GM19351 (cell line): ENCODE measurements around the gene HYI.

ENCODE experiments used
- ATAC-seq: cut with Tn5 transposase; IDR thresholded peaks from one replicate; pipeline ENCODE4 v1.9.1; 2021; ENCODE audit warnings: mild to moderate bottlenecking, moderate library complexity; ENCODE audit not compliant: unreplicated experiment

HYI gene

DNA sequence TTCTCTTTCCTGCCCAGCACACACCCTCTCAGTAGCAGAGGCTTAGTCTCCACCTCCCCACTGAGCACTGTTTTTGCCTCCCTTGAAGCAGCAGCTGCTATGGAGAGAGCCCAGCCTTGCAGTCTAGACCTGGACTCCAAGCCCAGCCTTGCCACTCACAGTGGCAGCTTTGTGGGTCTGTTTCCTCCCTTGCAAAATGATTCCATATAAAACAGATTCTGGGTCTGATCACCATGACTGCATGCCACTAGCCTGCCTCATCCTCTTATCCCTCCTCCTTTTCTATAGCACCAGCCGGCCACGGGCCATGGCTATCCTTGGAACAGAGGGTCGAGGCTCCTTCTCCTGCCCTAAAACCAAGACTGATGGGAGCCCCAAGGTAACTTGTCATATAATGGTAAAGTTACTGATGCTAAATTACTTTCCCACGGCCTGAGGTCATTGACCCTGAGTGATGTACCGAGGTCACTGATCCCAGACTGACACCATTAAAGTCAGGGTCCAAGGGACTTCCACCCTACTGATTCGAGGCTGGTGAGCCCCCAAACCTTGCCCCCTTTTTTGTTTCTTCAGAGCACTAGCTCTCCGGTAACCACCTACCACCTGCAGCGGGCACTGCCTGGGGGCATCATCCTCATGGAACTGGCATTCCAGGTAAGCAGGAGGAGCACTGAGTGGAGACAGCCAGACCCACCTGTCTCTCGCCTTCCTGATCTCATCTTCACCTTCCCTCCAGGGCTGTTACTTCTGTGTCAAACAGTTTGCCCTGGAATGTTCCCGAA, 7.9 kb downstream of the HYI start:
- ATAC-seq = no peak

DNA sequence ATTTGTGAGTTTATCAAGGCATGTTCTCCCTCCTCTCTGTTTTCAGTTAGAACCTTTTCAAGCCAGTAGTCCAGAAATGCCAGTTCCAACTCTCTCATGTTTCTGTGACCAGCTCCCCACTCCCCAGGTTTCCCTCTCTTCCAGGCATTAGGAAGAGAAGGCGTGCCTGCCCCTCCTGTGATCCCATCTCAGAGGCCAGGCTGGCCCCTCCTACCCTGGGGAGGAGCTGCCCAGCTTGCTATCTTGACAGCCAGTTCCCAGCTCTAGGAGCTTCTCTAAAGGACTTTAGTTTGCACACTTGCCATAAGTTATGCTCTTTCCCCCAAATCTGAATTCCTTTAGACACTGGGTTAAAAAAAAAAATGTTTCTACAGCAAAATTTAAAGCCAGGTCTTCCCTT, 8.9 kb downstream of the HYI start:
- no peak for ATAC-seq

DNA sequence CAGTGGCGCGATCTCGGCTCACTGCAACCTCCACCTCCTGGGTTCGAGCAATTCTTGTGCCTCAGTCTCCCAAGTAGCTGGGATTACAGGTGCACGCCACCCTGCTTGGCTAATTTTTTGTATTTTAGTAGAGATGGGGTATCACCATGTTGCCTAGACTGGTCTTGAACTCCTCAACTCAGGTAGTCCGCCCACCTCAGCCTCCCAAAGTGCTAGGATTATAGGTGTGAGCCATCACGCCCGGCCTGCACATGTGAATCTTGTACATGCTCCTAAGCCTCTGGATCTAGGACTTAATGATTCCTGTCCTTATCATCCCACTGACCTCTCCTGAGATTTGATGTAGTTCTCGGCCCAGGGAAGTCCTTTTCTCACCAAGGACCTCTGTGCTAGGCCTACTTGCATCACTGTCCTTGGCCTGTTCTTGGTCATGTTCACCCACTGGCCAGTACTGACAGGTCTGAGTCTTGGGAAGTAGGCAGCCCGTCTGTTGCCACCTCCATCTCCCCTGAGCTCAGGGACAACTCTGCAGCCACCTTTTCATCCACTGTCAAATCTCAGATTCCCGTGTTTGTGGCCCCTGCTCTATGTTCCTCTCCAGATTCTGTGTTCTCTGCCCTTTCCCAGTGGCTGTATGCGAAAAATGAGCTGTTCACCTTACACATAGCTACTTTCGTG, 9.4 kb downstream of the HYI start:
- ATAC-seq = no peak

DNA sequence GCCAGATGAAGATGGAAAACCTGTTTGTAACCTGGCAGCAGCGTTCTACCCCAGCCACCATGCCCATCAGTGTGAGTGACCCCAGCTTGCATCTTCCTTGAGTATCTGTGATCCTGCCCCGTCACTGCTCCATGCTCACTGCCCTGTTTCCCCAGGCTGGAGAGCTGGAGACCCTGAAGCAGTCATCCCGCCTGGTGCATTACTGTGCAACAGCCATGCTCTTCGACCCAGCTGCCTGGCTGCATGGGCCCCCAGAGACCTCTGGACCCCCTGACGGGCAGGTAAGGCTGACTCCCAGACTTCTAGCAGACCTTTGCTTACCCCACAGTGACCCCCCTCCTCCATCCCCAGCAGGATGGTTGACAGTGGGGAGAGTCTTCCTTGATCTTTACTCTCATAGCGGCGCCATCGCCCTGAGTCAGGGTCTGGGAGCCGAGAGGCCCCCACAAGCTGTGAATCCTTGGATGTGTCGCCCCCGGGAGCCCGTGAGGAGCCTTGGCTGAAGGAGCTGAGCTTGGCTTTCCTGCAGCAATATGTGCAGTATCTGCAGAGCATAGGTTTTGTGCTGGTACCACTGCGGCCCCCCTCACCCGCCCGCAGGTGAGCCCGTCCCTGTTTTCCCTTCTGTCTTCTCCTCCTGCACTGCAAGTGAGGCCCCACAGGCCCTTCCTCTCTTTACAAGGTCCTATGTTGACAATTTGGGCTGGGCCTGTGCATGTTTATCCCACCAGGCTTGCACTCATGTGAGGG, 10.4 kb downstream of the HYI start:
- ATAC-seq = no peak

DNA sequence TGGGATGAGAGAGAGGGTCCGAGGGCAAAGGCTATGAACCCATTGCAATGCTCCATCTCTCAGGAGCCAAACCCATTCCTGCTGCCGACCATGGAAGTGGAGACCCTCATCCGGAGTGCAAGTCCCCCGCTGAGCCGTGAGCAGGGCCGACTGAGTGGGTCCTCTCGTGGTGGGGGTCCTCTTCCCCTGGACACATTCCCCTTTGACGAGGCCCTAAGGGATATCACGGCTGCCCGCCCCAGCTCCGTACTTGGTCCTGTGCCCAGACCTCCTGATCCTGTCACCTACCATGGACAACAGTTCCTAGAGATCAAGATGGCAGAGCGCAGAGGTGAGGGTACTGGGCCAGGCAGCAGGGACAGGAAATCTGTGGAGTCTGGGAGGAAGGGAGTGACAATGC, 11.0 kb downstream of the HYI start:
- ATAC-seq = no peak

DNA sequence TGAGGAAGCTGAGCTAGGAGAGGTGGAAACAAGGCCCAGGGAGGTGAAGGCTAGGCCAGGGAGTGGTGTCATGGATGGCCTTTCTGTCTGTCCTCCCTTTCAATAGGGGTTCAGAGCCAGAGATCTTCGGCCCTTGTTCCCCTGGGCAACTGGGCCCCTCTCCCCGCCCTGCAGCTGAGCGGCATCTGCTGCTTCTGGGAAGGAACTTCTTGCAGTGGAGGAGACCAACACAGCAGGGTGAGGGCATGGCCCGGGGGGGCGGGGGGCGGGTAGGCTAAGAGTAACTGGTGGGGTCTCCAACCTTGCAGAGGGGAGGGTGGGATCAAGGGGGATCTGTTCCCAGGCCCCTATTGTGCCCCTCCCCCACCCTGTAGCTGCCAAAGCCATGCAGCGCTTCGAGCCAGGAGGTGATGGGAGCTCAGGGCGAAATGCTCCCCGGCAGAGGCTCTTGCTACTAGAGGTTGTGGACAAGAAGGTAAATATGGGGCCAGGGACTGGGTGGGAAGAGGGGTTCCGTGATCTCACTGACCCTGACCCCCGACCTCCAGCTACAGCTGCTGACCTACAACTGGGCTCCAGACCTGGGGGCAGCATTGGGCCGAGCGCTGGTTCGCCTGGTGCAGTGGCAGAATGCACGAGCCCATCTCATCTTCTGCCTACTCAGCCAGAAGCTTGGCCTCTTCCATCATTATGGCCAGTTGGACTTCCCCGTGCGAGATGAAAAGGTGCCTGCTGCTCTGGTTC, 11.7 kb downstream of the HYI start:
- no peak for ATAC-seq

DNA sequence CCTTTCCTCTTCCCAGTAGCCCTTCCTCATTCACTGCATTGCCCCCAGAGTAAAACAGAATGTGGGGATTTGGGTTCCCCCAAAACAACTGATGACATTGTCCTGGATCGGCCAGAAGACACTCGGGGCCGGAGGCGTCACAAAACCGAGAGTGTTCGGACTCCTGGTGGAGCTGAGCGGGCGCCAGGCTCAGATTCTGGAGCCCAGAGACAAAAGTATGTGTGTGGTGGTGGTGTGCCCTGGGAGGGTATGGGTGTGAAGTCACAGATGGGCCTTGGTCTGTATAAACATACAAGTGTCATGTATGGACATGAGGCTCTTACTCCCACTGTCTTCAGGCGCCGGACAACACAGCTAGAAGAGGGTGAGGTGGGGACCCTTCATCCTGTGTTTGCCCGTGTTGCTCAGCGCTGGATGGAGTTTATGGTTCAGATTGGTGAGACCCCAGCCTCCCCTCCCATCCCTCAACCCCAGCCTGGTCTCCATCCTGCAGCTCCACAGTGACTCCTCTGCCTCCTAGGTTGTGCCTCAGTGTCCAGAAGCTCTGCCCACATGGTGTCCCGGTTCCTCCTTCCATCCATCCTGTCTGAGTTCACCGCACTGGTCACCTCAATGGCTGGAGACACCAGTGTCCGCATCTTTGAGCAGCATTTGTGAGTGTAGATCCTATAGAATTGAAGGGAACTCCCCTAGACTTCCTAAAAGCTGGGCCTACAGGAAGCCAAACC, 12.4 kb downstream of the HYI start:
- ATAC-seq = no peak

DNA sequence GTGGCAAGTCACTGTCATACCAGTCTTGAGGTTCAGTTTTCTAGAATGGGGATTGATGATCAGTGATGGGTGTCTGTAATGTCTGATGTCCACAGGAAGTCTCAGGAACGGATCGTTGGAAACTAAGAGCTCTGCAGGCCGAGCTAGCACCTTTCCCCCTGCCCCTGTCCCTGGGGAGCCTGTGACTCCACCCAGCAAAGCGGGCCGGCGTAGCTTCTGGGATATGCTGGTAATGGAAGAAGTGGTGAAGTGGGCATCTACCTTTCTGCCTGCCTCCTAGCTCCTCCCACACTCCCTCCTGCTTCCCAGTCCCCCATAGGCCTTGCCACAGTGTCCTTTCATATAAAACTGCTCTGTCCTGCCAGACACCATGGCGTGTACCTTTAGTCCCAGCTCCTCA, 13.4 kb downstream of the HYI start:
- no peak for ATAC-seq

DNA sequence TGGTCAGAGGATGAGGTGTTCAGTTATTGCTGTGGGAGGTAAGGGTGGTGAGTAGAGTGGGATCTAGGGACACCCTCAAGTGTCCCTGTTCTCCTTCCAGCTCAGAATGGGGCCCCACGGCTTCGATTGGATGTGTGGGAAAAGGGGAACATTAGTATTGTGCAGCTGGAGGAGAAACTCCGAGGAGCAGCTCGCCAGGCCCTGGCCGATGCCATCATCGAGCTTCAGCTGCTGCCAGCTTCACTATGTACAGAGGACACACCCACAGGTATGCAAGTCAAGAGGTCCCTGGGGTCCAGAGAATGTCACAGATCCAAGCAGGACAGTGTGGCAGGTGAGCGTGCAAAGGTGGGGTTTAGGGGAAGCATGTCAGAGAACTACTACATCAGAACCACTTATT, 13.9 kb downstream of the HYI start:
- ATAC-seq = no peak

DNA sequence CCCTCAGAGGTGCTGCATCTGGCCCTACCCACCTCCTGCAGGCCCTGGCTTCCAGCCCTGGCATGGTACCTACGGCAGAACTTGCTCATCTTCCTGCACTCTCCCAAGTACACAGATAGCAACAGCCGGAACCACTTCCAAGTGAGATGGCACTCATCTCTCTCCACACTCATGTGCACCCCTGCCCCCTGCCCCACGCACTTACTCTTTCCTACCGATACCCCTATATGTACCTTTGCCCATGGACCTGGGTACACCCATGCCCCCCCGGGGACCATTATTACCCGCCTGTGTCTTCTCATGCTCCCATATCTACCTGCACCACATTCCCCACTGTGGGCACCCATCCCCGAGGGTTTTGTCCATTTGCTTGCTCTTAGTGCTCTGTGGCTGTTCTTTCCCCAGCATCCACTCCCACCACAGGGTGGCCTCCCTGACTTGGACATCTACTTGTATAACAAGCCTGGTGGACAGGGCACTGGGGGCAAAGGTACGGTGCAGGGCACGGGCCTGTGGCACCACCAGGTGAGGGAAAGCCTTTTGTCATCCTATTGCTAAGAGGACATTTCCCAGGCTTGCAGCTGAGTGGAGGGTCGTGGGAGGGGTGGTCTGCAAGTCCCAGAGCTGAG, 14.7 kb downstream of the HYI start:
- ATAC-seq = no peak

DNA sequence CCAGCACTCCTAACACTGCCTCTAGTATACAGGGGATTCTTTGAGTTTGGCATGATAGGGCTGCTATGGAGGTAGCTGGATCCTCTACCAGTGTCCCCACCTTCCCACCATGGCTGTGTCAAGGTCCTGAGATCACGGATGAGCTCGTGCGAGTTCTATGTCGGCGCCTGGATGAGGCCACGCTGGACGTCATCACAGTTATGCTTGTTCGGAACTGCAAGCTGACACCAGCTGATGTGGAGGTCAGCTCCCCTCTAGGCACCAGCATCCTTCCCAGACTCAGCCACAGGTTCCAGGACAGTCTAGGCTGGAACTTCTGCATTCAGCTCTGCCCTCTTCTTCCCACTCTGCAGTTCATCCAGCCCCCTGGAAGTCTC, 15.2 kb downstream of the HYI start:
- ATAC-seq = no peak

DNA sequence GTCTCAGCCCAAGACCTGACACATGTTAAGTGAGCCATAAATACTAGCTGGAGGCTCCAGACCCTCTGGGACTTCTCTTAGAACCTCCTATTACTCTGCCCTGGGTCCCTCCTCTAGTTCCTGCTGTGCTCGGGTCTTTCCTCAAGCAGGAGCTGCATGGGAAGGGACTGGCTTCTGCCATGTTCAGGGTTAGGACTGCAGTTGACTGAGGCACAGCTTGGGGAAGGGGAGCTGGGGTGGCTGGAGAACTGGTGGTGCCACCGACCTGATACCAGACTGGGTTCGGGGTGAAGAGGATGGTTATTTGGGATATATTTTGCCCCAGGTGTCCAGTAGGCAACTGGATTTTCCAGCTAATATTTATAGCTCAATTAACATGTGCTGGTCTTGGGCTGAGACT, 15.7 kb downstream of the HYI start:
- no peak for ATAC-seq

DNA sequence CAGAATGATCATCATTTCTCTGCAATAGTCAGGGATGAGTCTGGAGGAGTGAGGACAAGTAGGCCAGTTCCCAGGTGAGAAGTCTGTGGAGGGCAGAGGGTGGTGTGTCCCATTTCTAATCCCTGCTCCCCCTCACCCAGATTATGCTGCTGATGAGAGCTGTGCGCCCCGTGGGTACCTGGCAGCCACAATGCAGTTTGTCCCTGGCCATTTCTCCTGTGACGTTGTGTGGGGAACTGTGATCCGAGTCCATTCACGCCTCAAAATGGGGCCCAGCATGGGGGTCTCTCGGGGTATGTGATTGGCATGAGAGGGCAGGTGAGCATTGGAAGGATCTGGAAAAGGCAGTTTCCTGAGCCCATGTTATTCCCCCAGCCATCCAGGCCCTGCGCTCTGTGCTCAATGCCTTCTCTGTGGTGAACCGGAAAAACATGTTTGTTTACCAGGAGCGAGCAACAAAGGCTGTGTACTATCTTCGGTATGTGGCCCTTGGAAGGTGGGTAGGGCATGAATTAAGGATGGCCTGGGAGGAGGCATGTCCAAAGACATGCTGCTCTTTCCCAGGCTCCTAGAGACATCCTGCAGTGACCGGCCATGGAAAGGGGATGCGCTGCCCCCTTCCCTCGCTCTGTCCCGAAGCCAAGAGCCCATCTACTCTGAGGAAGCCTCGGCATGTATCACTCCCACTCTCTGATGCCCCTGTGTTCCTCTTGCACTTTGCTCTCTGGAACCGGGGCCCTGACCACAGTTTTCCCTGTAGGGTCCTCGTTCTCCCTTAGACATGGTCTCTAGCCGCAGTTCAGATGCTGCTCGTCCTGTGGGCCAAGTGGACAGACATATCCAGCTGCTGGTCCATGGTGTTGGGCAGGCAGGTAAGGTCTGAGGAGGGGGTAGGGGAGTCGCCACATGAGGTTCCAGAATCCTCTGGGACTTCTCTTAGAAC, 16.4 kb downstream of the HYI start:
- ATAC-seq = no peak

DNA sequence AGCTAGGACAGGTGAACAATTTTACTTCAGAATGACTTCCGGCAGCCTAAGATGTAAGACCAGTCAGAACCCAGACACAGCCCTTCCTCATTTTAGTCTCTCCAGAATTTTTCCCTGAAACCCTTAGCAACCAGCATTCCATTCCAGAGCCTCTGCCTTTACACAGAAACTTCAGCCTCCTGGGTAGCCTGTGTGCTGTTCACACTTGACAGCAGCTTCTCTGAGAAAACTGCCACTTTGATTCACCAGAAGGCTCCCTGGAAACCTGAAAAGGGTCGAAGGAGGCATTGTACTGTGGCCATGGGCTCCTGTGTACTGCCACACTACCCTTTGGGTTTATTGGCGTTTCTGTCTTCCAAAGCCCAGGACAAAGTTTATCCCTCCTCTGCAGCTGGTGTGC, 17.4 kb downstream of the HYI start:
- no peak for ATAC-seq

DNA sequence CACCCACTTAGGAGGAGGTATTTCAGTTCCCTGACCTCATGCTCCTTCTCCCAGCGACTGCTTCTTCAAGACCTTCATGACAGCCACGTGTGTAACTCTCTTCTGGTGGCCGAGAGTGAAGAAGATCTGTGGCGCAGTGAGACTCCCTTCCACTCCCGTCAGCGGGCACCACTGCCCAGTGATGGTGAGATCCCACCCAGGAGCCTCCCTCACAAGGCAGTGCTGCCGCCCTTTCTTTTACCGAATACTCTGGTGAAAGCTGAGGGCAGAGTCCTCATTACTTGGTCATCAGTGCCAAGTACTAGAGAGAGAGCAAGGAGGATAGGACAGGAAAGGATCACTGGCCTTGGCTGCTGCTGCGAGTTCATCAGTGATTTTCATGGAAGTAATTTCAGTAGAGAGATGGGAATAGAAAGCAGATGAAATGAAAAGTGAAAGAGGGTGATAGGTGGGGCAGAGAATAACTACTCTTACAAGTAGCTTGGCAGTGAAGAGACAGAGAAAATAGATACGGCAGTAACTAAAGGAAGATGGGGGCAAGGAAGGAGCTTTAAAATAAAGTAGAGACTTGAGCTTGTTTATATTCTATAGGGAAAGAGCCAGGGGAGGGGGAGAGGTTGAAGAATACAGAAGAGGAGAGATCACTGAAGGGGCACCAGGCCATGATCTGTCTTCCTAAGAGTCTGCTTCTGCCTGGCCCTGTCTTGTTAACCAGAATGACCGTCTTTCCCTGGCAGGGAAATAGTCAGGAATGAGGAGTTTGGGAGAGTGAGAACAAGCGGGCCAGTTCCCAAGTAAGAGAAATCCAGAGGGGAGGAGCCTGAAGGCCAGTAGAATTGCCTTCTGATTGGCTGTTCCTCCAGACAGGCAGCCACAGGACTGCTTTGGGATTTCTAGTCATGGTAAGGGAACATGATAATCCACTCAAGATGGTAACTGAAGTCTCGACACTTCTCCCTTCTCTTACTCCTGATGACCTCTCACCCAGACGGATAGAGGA, 18.3 kb downstream of the HYI start:
- ATAC-seq = no peak

DNA sequence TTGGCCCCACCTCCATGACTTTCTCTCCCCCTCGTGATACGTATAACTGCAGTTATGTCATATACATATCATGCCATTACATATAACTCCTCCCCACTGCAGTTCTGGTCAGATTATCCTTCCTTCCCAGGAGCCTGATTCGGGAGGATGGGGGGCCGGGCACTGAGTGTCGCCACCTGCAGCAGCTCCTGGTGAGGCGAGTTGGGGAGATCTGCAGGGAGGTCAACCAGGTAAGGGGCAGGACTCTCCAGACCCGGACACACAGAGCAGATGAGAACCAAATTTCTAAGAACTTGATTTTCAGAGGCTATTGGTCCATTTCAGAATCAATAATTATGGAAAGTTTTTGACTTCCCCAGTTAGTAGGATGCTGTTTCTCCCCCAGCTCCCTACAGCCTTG, 19.5 kb downstream of the HYI start:
- ATAC-seq = no peak

DNA sequence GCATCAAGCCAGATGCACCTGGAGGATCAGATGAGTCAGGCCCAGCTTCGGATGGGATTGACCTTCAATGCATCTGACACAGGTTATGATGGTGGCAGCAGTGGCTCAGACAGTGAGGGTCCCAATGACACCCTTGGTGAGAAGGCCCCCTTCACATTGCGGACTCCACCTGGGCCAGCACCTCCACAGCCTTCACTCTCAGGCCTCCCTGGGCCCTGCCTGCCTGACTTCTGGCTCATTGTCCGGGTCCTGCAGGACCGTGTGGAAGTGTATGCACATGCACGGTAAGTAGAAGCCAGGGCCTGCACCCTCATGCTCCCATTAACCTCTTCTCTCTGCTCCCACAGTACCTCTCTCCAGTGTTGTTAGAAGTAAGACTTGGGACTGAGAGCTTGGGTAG, 20.8 kb downstream of the HYI start:
- no peak for ATAC-seq
